Stimulated activated memory B cell treated with anti-CD40 and anti-IgM and Interleukin-4, amounts not matched to agents 10 μg/mL and 1 μg/mL and 100 μg/mL, for 72 hours (primary cell): ENCODE results near the gene SELENOS.
A peak's percentile ranks its signal among the peaks of the same experiment; 100 is the strongest.

ENCODE experiments used
- ATAC-seq: fragments of 150-1000 bp; cut with Tn5 transposase; 2 replicates; pipeline ENCODE4 v1.10.0; 2021
- H3K27ac Mint-ChIP-seq: one replicate; pipeline ENCODE4 v1.8.0; 2022; ENCODE audit warnings: mild to moderate bottlenecking, mixed read lengths
- H3K27me3 Mint-ChIP-seq: one replicate; pipeline ENCODE4 v1.8.0; 2022; ENCODE audit warnings: mixed read lengths
- H3K36me3 Mint-ChIP-seq: one replicate; pipeline ENCODE4 v1.8.0; 2022; ENCODE audit warnings: mixed read lengths
- H3K4me1 Mint-ChIP-seq: one replicate; pipeline ENCODE4 v1.8.0; 2022; ENCODE audit warnings: mixed read lengths
- H3K4me3 Mint-ChIP-seq: one replicate; pipeline ENCODE4 v1.8.0; 2022; ENCODE audit warnings: mild to moderate bottlenecking, moderate library complexity, mixed read lengths
- H3K9me3 Mint-ChIP-seq: one replicate; pipeline ENCODE4 v1.8.0; 2022; ENCODE audit warnings: mixed read lengths

Gene SELENOS

DNA sequence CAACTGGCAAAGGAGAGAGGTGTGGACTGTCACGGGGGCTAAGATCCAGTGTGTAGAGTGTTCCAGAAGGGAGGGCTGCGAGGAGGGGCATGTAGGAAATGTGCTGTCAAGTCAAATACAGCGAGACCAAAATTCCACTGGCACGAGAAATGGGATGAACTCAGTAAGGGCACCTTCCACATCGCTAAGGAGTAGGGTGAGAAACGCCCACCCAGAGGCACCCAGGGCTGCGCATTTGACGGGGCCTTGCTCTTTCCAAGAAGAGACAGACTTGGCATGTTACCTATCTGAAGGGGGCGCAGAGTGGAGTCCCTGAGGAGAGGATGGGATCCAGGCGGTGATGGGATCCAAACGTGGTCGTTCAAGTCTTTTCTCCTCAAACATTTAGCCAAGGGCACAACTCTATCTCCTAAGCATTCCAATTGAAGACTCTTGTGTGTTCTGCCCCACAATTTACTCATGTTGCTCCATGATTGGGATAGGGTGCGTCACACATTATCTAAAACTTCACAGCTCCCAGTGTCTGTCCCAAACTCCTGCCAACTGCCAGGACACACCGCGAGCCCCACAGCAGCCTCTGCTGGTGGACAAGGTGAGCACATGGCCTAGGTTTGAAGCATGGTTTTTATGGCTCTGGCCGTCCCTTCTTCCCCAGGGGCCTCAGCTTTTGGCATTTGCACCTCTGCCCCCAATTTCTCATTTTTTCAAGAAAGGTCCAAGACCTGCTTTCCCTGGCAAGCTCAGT is 7.6 kb downstream of the SELENOS start:
- Mint-ChIP-seq H3K27ac (no peak overlapping the region), H3K4me1 (peaks cover 2% of the 10 kb centered on the region), H3K27me3 (no peaks in the 10 kb centered on the region), H3K36me3 (peaks cover 49% of the 10 kb centered on the region), H3K4me3 (no peak overlapping the region), H3K9me3 (no peaks in the 10 kb centered on the region)
- no peak for ATAC-seq

- no peaks in the 10 kb centered on the region for H3K9me3 Mint-ChIP-seq
- ATAC-seq = no peak
- no peak overlapping the region for H3K4me3 Mint-ChIP-seq
- H3K4me1 Mint-ChIP-seq = no peaks in the 10 kb centered on the region
- H3K27ac Mint-ChIP-seq = no peak overlapping the region
- H3K36me3 Mint-ChIP-seq = peaks cover 30% of the 10 kb centered on the region
- peaks cover 9% of the 10 kb centered on the region for H3K27me3 Mint-ChIP-seq
These were observed 9.8 kb downstream of the SELENOS start for GRCh38 chr15:101267320-101268104.

- Mint-ChIP-seq H3K27ac (no peak overlapping the region), H3K9me3 (no peaks in the 10 kb centered on the region), H3K4me1 (no peaks in the 10 kb centered on the region), H3K4me3 (no peak overlapping the region), H3K36me3 (peaks cover 25% of the 10 kb centered on the region), H3K27me3 (peaks cover 9% of the 10 kb centered on the region)
- no peak for ATAC-seq
These were observed 10.5 kb downstream of the SELENOS start for GRCh38 chr15:101266787-101267186.

GRCh38 chr15:101266034-101266433 is 11.3 kb downstream of the SELENOS start:
- Mint-ChIP-seq H3K4me3 (no peak overlapping the region), H3K36me3 (peaks cover 17% of the 10 kb centered on the region), H3K27ac (no peak overlapping the region), H3K4me1 (no peaks in the 10 kb centered on the region), H3K27me3 (peaks cover 9% of the 10 kb centered on the region), H3K9me3 (no peaks in the 10 kb centered on the region)
- no peak for ATAC-seq

GRCh38 chr15:101264911-101265641 is 12.2 kb downstream of the SELENOS start:
- Mint-ChIP-seq H3K27ac (no peak overlapping the region), H3K27me3 (peaks cover 9% of the 10 kb centered on the region), H3K4me3 (no peak overlapping the region), H3K36me3 (peaks cover 14% of the 10 kb centered on the region), H3K9me3 (no peaks in the 10 kb centered on the region), H3K4me1 (no peaks in the 10 kb centered on the region)
- ATAC-seq = no peak

DNA sequence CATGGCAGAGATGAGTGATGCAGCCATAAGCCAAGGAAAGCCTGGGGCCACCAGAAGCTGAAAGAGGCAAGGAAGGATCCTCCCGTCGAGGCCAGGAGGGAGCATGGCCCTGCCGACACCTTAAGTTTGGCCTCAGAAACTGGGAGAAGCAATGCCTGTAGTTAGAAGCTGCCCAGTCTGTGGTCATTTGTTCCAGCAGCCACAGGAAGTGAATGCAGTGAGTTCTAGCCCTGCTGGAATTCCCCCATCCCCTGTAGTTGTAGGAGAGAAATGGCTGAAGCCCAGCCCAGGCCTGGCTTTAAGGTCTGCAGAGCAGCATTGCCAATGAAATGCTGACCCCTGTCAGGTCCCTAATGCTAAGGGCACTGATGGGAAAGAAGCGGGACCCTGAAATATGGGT is 13.3 kb downstream of the SELENOS start:
- Mint-ChIP-seq H3K4me1 (no peaks in the 10 kb centered on the region), H3K4me3 (no peak overlapping the region), H3K27ac (no peak overlapping the region), H3K9me3 (no peaks in the 10 kb centered on the region), H3K27me3 (peaks cover 9% of the 10 kb centered on the region), H3K36me3 (peaks cover 3% of the 10 kb centered on the region)
- no peak for ATAC-seq

GRCh38 chr15:101262551-101262950 is 14.7 kb downstream of the SELENOS start:
- ATAC-seq = no peak
- Mint-ChIP-seq H3K4me3 (no peak overlapping the region), H3K4me1 (peaks cover 6% of the 10 kb centered on the region), H3K9me3 (no peaks in the 10 kb centered on the region), H3K27ac (no peak overlapping the region), H3K27me3 (peaks cover 9% of the 10 kb centered on the region), H3K36me3 (no peaks in the 10 kb centered on the region)

DNA sequence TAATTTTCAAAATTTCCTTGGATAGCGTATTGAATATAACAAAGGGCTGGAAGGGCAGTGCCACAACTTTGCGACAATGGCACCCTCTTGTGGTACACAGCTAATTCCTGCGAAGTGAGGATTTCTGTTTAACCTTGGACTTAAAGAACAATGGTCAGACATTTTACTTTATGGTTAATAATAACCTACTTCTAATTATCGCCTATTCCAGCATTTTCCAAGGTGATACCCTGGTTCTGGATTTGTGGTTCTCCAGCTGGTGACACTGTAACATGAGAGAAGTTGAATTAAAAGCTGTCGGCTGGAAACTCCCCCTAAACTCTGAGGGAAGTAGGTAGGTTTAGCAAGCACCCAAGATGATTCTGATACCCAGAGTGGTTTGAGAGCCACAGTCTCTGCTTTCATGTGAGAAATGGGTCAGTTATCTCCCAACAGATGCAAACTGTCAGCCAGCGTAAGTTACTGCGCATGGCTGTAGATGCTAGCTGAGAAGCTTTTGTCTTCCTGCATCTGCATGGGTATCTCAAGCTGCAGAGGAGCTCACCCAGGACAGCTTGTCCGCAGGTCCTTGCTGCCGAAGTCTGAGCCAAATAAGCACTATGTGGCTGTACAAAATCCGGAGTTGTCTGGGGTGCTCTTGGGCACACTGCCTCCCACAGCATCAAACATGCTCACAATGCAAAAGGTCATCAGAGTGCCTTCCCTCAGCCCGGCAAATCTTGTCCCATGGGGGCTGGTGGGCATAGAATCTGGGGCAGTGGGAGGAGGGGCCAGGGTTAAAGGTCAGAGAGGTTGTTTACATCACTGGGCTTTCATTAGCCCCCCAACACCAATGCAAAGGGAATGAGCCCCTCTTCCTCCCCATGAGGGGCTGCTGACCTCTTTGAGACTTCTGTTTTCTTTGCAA is 18.8 kb downstream of the SELENOS start:
- Mint-ChIP-seq H3K27me3 (peaks cover 7% of the 10 kb centered on the region), H3K4me3 (no peak overlapping the region), H3K9me3 (no peaks in the 10 kb centered on the region), H3K27ac (peak overlapping the region; percentile 57), H3K4me1 (peaks cover 6% of the 10 kb centered on the region), H3K36me3 (no peaks in the 10 kb centered on the region)
- peak; percentile 65 for ATAC-seq

DNA sequence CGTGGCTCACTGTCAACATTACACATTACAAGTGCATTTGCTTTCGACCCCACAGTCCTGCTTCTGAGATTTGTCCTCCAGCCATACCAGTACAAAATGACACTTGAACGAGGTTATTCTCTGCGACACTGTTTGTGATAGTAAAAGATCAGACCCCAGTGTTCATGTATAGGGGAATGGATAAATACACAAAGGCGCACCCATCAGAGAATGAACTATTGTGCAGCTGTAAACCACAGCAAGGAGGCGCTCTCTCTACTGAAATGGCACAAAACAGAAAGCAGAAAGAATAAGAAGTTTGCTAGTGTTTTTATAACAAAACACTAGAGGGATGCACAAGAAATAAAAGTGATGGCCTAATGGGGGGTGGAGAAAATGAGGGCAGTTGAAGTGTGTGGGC is 20.5 kb downstream of the SELENOS start:
- Mint-ChIP-seq H3K27me3 (no peaks in the 10 kb centered on the region), H3K4me1 (peaks cover 11% of the 10 kb centered on the region), H3K4me3 (no peak overlapping the region), H3K27ac (no peak overlapping the region), H3K36me3 (no peaks in the 10 kb centered on the region), H3K9me3 (no peaks in the 10 kb centered on the region)
- ATAC-seq = no peak

- Mint-ChIP-seq H3K4me3 (no peak overlapping the region), H3K27me3 (no peaks in the 10 kb centered on the region), H3K4me1 (peaks cover 12% of the 10 kb centered on the region), H3K36me3 (no peaks in the 10 kb centered on the region), H3K27ac (no peak overlapping the region), H3K9me3 (no peaks in the 10 kb centered on the region)
- no peak for ATAC-seq
These were observed 21.6 kb downstream of the SELENOS start for GRCh38 chr15:101255615-101256241.

DNA sequence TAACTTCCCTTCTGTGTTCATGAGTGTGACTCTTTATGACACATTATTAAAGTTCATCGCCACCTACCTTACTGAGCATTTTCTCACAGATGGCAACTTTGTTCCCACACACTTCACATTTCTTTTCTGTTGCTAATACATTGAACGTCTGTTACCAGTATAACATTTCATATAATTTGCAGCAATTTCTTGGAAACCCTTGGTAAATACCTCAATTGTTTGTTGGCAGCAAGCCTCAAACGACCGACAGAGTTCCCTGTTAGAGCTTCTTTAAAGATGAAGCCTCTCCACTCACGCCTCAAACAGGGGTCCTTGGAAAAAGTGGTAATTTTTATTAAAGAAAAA is 22.3 kb downstream of the SELENOS start:
- peaks cover 19% of the 10 kb centered on the region for H3K4me1 Mint-ChIP-seq
- no peak overlapping the region for H3K4me3 Mint-ChIP-seq
- H3K36me3 Mint-ChIP-seq = no peaks in the 10 kb centered on the region
- no peaks in the 10 kb centered on the region for H3K9me3 Mint-ChIP-seq
- no peak overlapping the region for H3K27ac Mint-ChIP-seq
- ATAC-seq = no peak
- no peaks in the 10 kb centered on the region for H3K27me3 Mint-ChIP-seq

DNA sequence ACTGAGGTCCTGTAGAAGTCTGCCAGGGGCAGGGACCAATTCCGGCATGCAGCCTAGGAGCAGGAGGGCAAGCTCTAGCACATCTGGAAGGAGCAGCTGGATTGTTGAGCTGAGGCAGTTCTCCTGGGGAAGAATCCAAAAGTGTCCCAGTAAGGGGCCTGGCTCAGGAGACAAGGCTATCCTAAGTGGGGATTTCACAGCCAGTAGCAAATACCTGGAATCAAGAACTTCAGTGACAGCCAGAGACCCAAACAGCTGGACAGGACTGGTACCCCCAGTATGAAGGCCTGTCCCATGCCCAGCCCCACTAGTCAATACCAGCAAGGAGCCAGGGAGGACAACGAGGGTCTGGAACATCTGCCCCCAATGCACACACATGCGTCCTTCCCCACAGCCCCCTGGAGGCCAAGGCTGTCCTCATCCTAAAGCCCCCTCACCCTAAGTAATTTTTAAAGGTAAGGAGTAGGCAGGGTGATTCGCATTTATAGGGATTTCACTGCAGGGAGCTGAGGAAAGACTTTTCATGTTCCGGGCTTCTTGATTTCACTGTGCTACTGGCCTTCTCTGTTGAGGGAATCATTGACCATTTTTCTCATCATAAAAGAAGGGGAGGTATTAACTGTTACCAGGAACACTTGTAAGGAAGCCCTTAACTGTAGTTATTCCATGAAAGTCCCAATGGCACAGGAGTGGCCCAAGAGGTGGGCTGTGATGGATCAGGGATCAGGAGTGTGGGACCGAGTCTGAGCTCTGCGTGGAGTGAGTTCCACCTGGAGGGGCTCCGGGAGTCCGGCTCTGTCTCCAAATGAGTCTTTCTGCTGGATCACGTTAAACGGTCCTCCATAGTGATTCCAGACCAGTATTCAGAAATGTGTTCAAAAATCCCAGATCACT is 22.9 kb downstream of the SELENOS start:
- no peak for ATAC-seq
- Mint-ChIP-seq H3K27ac (no peak overlapping the region), H3K27me3 (no peaks in the 10 kb centered on the region), H3K4me1 (peaks cover 25% of the 10 kb centered on the region), H3K9me3 (no peaks in the 10 kb centered on the region), H3K4me3 (no peak overlapping the region), H3K36me3 (no peaks in the 10 kb centered on the region)

DNA sequence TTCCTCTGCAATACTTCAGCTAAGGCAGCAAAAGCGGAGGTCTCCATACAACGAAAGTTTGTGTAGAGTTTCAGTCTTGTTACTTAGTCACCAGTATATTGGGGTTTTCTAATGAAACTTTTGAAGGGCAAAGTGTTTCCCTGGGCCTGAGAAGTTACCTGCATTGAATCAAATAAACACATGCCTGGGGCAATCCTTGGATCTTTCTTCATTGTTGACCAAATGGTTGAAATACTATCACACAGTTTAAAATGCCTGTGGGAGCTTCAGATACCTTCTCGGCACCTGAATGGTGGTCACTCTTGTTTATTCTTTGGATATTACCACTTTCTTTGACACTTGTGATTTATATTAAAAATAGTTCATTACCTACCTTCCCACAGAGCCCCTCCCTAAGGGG is 24.4 kb downstream of the SELENOS start:
- Mint-ChIP-seq H3K9me3 (no peaks in the 10 kb centered on the region), H3K4me3 (peak overlapping the region; percentile 85), H3K27ac (peak overlapping the region; percentile 90), H3K36me3 (no peaks in the 10 kb centered on the region), H3K4me1 (peaks cover 26% of the 10 kb centered on the region), H3K27me3 (no peaks in the 10 kb centered on the region)
- no peak for ATAC-seq
